Measurements from ENCODE around the gene PRDM11.

The PRDM11 gene

GRCh38 chr11:45193695-45194094 lies 47.3 kb downstream of the PRDM11 start:
- no peaks in the 10 kb centered on the region for H3K9me3 ChIP-seq (ENCODE audit: low read length)
- no peaks in the 10 kb centered on the region for H3K79me2 ChIP-seq (ENCODE audit: insufficient read depth, low read length)
- no peak for TF ChIP-seq EZH2 (IDR thresholded peaks at IDR 0.05; ENCODE audit: borderline replicate concordance, low read length)
- no peak for TF ChIP-seq CTCF (IDR thresholded peaks at IDR 0.05; ENCODE audit: low read length)

GRCh38 chr11:45204761-45205160 lies 58.3 kb downstream of the PRDM11 start:
- H3K79me2 ChIP-seq (ENCODE audit: insufficient read depth, low read length), result no peaks in the 10 kb centered on the region
- no peaks in the 10 kb centered on the region for H3K36me3 ChIP-seq (ENCODE audit: insufficient read depth, low read length)
- H2AFZ ChIP-seq (ENCODE audit: low read length), result no peak overlapping the region
- H3K9ac ChIP-seq (ENCODE audit: low read length), result no peak overlapping the region
- H3K4me2 ChIP-seq (ENCODE audit: low read length), result no peak overlapping the region
- peaks cover 3% of the 10 kb centered on the region; the same call in 1 of the 2 replicates for H3K9me3 ChIP-seq (ENCODE audit: low read length)
- no peaks in the 10 kb centered on the region for H3F3A ChIP-seq (ENCODE audit: insufficient read depth, low read length)
- H3K4me1 ChIP-seq (ENCODE audit: insufficient read depth, low read length, severe bottlenecking), result no peaks in the 10 kb centered on the region
- H3K4me3 ChIP-seq (ENCODE audit: low read depth, low read length, poor library complexity, severe bottlenecking), result no peak overlapping the region
- no peaks in the 10 kb centered on the region for H4K20me1 ChIP-seq (ENCODE audit: insufficient read depth, low read length)
- H3K27me3 ChIP-seq (ENCODE audit: insufficient read depth, low read length), result no peaks in the 10 kb centered on the region
- TF ChIP-seq EZH2 (IDR thresholded peaks at IDR 0.05; ENCODE audit: borderline replicate concordance, low read length) (no peak), CTCF (IDR thresholded peaks at IDR 0.05; ENCODE audit: low read length) (no peak)
- no peaks in the 10 kb centered on the region for H3K9me2 ChIP-seq (ENCODE audit: low read depth, low read length)
- no peak overlapping the region for H3K27ac ChIP-seq (ENCODE audit: low read depth, low read length, poor library complexity, severe bottlenecking)

More at GRCh38 chr11:45193695-45194094, 47.3 kb downstream of the PRDM11 start:
- no peak overlapping the region for H3K9ac ChIP-seq (ENCODE audit: low read length)
- H4K20me1 ChIP-seq (ENCODE audit: insufficient read depth, low read length), result no peaks in the 10 kb centered on the region
- H3K4me3 ChIP-seq (ENCODE audit: low read depth, low read length, poor library complexity, severe bottlenecking), result no peak overlapping the region
- H3K4me1 ChIP-seq (ENCODE audit: insufficient read depth, low read length, severe bottlenecking), result no peaks in the 10 kb centered on the region
- no peaks in the 10 kb centered on the region for H3K36me3 ChIP-seq (ENCODE audit: insufficient read depth, low read length)
- no peak overlapping the region for H3K27ac ChIP-seq (ENCODE audit: low read depth, low read length, poor library complexity, severe bottlenecking)
- H3K4me2 ChIP-seq (ENCODE audit: low read length), result no peak overlapping the region
- H3F3A ChIP-seq (ENCODE audit: insufficient read depth, low read length), result no peaks in the 10 kb centered on the region
- no peak overlapping the region for H2AFZ ChIP-seq (ENCODE audit: low read length)
- no peaks in the 10 kb centered on the region for H3K9me2 ChIP-seq (ENCODE audit: low read depth, low read length)
- no peaks in the 10 kb centered on the region for H3K27me3 ChIP-seq (ENCODE audit: insufficient read depth, low read length)

- Histone ChIP-seq H3K36me3 (ENCODE audit: insufficient read depth, low read length) (no peaks in the 10 kb centered on the region), H3K4me1 (ENCODE audit: insufficient read depth, low read length, severe bottlenecking) (no peaks in the 10 kb centered on the region), H3K27me3 (ENCODE audit: insufficient read depth, low read length) (no peaks in the 10 kb centered on the region), H3K9me3 (ENCODE audit: low read length) (peaks cover 3% of the 10 kb centered on the region; the same call in 1 of the 2 replicates), H4K20me1 (ENCODE audit: insufficient read depth, low read length) (no peaks in the 10 kb centered on the region), H2AFZ (ENCODE audit: low read length) (no peak overlapping the region), H3K9ac (ENCODE audit: low read length) (no peak overlapping the region), H3F3A (ENCODE audit: insufficient read depth, low read length) (no peaks in the 10 kb centered on the region), H3K79me2 (ENCODE audit: insufficient read depth, low read length) (no peaks in the 10 kb centered on the region), H3K4me3 (ENCODE audit: low read depth, low read length, poor library complexity, severe bottlenecking) (no peak overlapping the region), H3K27ac (ENCODE audit: low read depth, low read length, poor library complexity, severe bottlenecking) (no peak overlapping the region), H3K4me2 (ENCODE audit: low read length) (no peak overlapping the region), H3K9me2 (ENCODE audit: low read depth, low read length) (no peaks in the 10 kb centered on the region)
- TF ChIP-seq EZH2 (IDR thresholded peaks at IDR 0.05; ENCODE audit: borderline replicate concordance, low read length) (no peak), CTCF (IDR thresholded peaks at IDR 0.05; ENCODE audit: low read length) (no peak)
These were observed 59.5 kb downstream of the PRDM11 start for GRCh38 chr11:45205978-45206377.

Measured in OCI-LY1 (cell line).